GM18873 (cell line): ENCODE data around the gene CCDC152.
"Not testable (repeated sequence)": the region's sequence is repeated elsewhere in the genome, so short reads cannot be mapped to it uniquely, and the experiment has no call there.

ENCODE experiments used
- ATAC-seq: cut with Tn5 transposase; IDR thresholded peaks from one replicate; pipeline ENCODE4 v1.9.1; 2021; ENCODE audit warnings: mild to moderate bottlenecking, moderate library complexity, moderate number of reproducible peaks; ENCODE audit not compliant: unreplicated experiment, low FRiP score

Gene CCDC152

DNA sequence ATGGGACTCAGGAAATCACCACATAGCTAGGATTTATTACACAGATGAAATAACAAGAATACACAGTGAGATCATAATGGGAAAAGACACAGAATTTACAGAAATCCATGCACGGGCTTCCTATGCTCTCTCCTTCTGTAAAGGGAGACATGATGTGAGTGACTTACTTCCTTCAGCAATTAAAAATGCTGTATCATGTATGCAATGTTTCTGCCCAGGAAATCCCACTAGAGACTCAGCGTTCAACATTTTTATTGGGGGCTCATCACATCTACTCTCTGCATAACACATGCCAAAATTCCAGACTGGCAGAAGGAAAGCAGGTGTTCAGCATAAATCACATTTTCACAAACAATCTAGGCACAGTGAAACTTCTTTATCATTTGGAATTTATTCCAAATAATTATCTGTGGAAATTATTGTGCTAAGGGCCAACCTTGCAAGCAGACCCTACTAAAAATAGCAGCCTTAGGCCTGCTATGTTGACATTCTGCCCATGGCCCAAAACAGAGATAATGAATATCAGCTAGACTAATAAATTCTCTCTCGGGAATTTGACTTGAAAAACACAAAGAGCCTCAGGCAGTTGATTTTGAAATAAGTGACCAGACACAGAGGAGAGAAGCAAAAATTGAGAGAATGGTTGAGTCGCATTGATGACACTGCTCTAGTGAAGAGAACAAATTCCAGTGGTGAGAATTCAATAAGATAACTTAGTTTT, 86.5 kb downstream of the CCDC152 start:
- no peak for ATAC-seq

DNA sequence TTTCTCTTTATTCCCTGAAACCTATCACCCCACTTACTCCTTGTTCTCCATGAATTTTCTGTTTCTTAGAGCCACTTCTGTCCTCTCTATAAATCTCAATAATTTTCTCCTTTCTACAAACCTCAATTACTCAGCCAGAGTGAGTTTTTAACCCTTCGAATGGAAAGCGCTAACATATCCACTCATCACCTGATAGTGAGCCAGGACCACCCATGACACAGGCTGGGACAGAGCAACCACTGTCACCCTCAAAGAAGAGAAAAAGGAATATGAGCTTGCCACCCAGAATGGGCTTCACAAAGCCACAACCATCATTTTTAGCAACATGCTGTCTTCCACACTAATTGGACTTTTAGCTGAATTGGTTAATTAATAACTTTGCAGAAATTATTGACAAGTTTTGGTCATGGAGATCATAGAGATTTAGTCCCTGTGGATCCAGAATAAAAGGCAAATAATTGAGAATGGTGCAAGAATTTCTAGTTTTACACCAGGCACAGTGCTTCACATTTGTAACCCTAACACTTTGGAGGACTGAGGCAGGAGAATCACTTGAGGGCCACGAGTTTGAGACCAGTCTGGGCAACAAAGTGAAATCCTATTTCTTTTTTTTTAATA, 87.2 kb downstream of the CCDC152 start:
- no peak for ATAC-seq

DNA sequence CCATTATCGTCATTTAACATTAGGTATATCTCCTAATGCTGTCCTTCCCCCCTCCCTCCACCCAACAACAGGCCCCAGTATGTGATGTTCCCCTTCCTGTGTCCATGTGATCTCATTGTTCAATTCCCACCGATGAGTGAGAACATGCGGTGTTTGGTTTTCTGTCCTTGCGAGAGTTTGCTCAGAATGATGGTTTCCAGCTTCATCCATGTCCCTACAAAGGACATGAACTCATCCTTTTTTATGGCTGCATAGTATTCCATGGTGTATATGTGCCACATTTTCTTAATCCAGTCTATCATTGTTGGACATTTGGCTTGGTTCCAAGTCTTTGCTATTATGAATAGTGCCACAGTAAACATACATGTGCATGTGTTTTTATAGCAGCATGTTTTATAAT, 87.8 kb downstream of the CCDC152 start:
- ATAC-seq: not testable (repeated sequence)

DNA sequence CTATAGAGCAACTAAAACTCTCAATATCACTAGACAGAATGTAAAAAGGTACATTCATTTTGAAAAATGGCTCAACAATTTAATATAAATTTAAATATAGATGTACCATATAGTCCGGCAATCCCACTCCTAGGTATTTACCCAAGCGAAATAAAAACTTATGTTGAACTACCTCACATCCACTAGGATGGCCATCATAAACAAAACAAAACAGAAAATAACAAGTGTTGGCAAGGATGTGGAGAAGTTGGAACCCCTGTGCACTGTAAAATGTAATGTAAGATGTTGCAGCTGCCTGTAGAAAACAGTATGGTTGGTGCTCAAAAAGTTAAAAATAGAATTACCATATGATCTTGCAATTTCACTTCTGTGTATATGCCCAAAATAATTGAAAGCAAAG, 91.9 kb downstream of the CCDC152 start:
- ATAC-seq: no peak

DNA sequence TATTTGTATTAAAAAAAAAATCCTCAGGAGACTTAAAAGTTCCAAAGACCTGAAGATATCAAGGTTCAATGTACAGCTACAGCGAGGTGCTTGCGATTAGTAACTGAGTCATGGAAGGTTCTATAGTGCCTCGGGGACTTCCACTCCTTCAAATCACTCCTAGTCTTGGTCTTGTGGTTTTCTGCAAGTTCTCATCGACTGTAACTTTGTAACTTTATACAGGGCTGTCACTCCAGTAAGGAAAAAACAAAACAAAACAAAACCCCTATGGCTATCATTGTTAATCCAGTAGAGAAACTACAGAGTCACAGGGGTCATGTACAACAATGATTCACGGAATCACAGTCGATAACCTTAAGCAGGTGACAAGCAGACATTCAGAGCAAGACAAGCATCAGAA, 94.9 kb downstream of the CCDC152 start:
- no peak for ATAC-seq
